ENCODE measurements around the gene FAM76B. TPM values are rescaled to one million over a fixed set of nuclear protein-coding genes. Genes with fewer than 3 reads are reported as not detected.

The FAM76B gene
- polyA plus RNA-seq, 2 of the 4 experiments (the other 2 are of a cell fraction) = 11.4 to 33.3 TPM

GRCh38 chr11:95829580-95830259, 40.1 kb upstream of the FAM76B start (continued):
- TF ChIP-seq KDM1A (IDR thresholded peaks at IDR 0.05; ENCODE audit: low read depth) (no peak), EHMT2 (IDR thresholded peaks at IDR 0.05; ENCODE audit: low read depth) (no peak), CTCF (IDR thresholded peaks at IDR 0.05) (no peak)

GRCh38 chr11:95827696-95828095, 38.1 kb upstream of the FAM76B start:
- H3K4me3 ChIP-seq = no peak overlapping the region
- ATAC-seq = no peak
- ChIA-PET POLR2A (no interaction called here), CTCF (no interaction called here)
- TF ChIP-seq MAFK (IDR thresholded peaks at IDR 0.05; ENCODE audit: partially characterized antibody) (no peak), RCOR1 (IDR thresholded peaks at IDR 0.05; ENCODE audit: low read depth, low read length) (no peak), RAD21 (conservative IDR thresholded peaks at IDR 0.05 in 1 of 2, IDR thresholded peaks at IDR 0.05 in 1 of 2) (no peak), PHF8 (IDR thresholded peaks at IDR 0.05; ENCODE audit: borderline replicate concordance, low read depth) (no peak), KDM5A (IDR thresholded peaks at IDR 0.05) (no peak), ZSCAN20 (CRISPR knock-in tag; IDR thresholded peaks at IDR 0.05) (no peak), FOSL2 (IDR thresholded peaks at IDR 0.05) (no peak), FOSL2 (CRISPR knock-in tag; IDR thresholded peaks at IDR 0.05) (no peak), NFE2L2 (conservative IDR thresholded peaks at IDR 0.05; ENCODE audit: low read length) (no peak), CHD4 (IDR thresholded peaks at IDR 0.05; ENCODE audit: borderline replicate concordance) (no peak), HEYL (CRISPR knock-in tag; IDR thresholded peaks at IDR 0.05) (no peak), RFX5 (IDR thresholded peaks at IDR 0.05) (no peak), ZNF302 (CRISPR knock-in tag; IDR thresholded peaks at IDR 0.05) (no peak), ZC3H11A (IDR thresholded peaks at IDR 0.05) (no peak), EP300 (IDR thresholded peaks at IDR 0.05) (no peak), MYC (IDR thresholded peaks at IDR 0.05; ENCODE audit: borderline replicate concordance, low read length) (no peak), RARB (CRISPR knock-in tag; IDR thresholded peaks at IDR 0.05) (no peak), CBX2 (IDR thresholded peaks at IDR 0.05; ENCODE audit: borderline replicate concordance, low read depth) (no peak), HDAC2 (IDR thresholded peaks at IDR 0.05) (no peak), CBX8 (IDR thresholded peaks at IDR 0.05) (no peak), POLR2A (IDR thresholded peaks at IDR 0.05; ENCODE audit: low read length) (no peak)
- no peak for DNase-seq (ENCODE audit: low read depth in 1 of 2, low spot score in 1 of 2)
- no peak overlapping the region for H3K27ac ChIP-seq
- FAIRE-seq = no peak
- H3K9me3 ChIP-seq = no peaks in the 10 kb centered on the region
- H3K4me2 ChIP-seq = no peak overlapping the region
- peaks cover 6% of the 10 kb centered on the region; the same call in 2 of the 3 replicates for H3K4me1 ChIP-seq
- WGBS (ENCODE audit: missing lambda C conversion rate) = 85% methylated on average over 4 of the region's 4 CpGs

GRCh38 chr11:95821640-95822039, 32.1 kb upstream of the FAM76B start:
- H3K4me3 ChIP-seq = no peak overlapping the region
- no peaks in the 10 kb centered on the region for H3K9me3 ChIP-seq
- ChIA-PET CTCF (interaction anchor here (1.4 kb wide), 1 partner anchor 14 kb away, joined by 4 read pairs; no protein-coding TSS in a partner anchor), POLR2A (no interaction called here)
- FAIRE-seq (no peak), ATAC-seq (no peak), DNase-seq (ENCODE audit: low read depth in 1 of 2, low spot score in 1 of 2) (no peak)
- 70% methylated on average over 2 of the region's 2 CpGs for WGBS (ENCODE audit: missing lambda C conversion rate)
- H3K4me1 ChIP-seq = no peaks in the 10 kb centered on the region
- H3K27ac ChIP-seq = no peak overlapping the region
- TF ChIP-seq ZFP36 (IDR thresholded peaks at IDR 0.05; ENCODE audit: borderline replicate concordance, partially characterized antibody) = no peak
- no peak for TF ChIP-seq POLR2AphosphoS2 (conservative IDR thresholded peaks at IDR 0.05; ENCODE audit: low read length)
- no peak for TF ChIP-seq ZSCAN20 (CRISPR knock-in tag; IDR thresholded peaks at IDR 0.05)
- TF ChIP-seq NFE2L2 (conservative IDR thresholded peaks at IDR 0.05; ENCODE audit: low read length) = no peak
- TF ChIP-seq CBX8 (IDR thresholded peaks at IDR 0.05) = no peak
- TF ChIP-seq FOSB (CRISPR knock-in tag; IDR thresholded peaks at IDR 0.05) = no peak
- TF ChIP-seq CHD4 (IDR thresholded peaks at IDR 0.05; ENCODE audit: borderline replicate concordance) = no peak
- TF ChIP-seq CHD2 (IDR thresholded peaks at IDR 0.05; ENCODE audit: low read length, partially characterized antibody) = no peak
- no peak for TF ChIP-seq E2F6 (IDR thresholded peaks at IDR 0.05; ENCODE audit: borderline replicate concordance, low read depth)
- H3K4me2 ChIP-seq = no peak overlapping the region
